HCT116 (cell line): ENCODE measurements around the gene TMEM141. TPM values are rescaled to one million over a fixed set of nuclear protein-coding genes. Genes with fewer than 3 reads are reported as not detected.
A peak's percentile ranks its signal among the peaks of the same experiment; 100 is the strongest.

Source experiments
- ATAC-seq: fragments of 200-7000 bp; cut with Tn5 transposase; 2 replicates; pipeline ENCODE4 v1.9.1; 2020; ENCODE audit warnings: mild to moderate bottlenecking, moderate library complexity
- BruUV-seq: library from RNA; stranded (reverse); fragments of 400-500 nt; replicated peaks from 2 replicates; lab custom pipeline; 2021; lab: Mats Ljungman, UMichigan
- CTCF ChIA-PET: fragments of 300-600 bp; sonication (Branson Sonifier 250); formaldehyde crosslinking; loops from one replicate; lab custom pipeline; 2021; ENCODE audit warnings: antibody characterized with exemption; lab: Charles Lee
- POLR2A ChIA-PET: fragments of 300-600, 350-600 bp; sonication (Branson Sonifier 250); formaldehyde crosslinking; loops from one replicate; lab custom pipeline; 2021; ENCODE audit warnings: antibody characterized with exemption; lab: Charles Lee
- RAD21 ChIA-PET, 2 experiments: fragments of 300-600 bp; sonication (Branson Sonifier 250); formaldehyde crosslinking; loops; one replicate each; lab custom pipeline; 2023; ENCODE audit warnings: low total read pairs in 2 of 2; ENCODE audit not compliant: uncharacterized antibody in 2 of 2, unreplicated experiment in 2 of 2, low non-redundant PET in 1 of 2; lab: Charles Lee
- DNase-seq: peaks from one replicate; pipeline ENCODE4 v3.0.0-alpha.2; 2010; ENCODE audit warnings: low read depth, low spot score
- H2AFZ ChIP-seq: fragments of 200-600 bp; shearing (Covaris generic), sonication (generic); 2 replicates; pipeline ENCODE4 v1.6.1; 2017; ENCODE audit warnings: low read depth, mixed run types, mixed read lengths, antibody characterized with exemption, low read length; ENCODE audit not compliant: poor library complexity, severe bottlenecking
- H3K27ac ChIP-seq: 2 replicates; pipeline ENCODE4 v1.5.1; 2012; ENCODE audit warnings: low read depth, low read length
- H3K27me3 ChIP-seq: fragments of 200-600 bp; sonication (generic); 2 replicates; pipeline ENCODE4 v1.6.1; 2016; ENCODE audit warnings: mixed run types, low read length, mixed read lengths; ENCODE audit not compliant: insufficient read depth
- H3K36me3 ChIP-seq, 2 experiments: fragments of 200-500 bp in 1 of 2; fragments of 200-600 bp in 1 of 2; sonication (Bioruptor generic) in 1 of 2; sonication (generic) in 1 of 2; 2 replicates each; pipeline versions ENCODE4 v1.5.1 to v1.6.1; 2014 to 2016; ENCODE audit warnings: low read length in 2 of 2, inconsistent platforms in 1 of 2, mixed read lengths in 1 of 2, mixed run types in 1 of 2; ENCODE audit not compliant: insufficient read depth in 2 of 2, control insufficient read depth in 1 of 2
- H3K4me1 ChIP-seq, 2 experiments: fragments of 200-600 bp in 1 of 2; sonication (generic) in 1 of 2; 2 replicates each; pipeline versions ENCODE4 v1.5.1 to v1.6.1; 2012 to 2017; ENCODE audit warnings: low read length in 2 of 2, inconsistent platforms in 1 of 2, mild to moderate bottlenecking in 1 of 2, mixed read lengths in 1 of 2, mixed run types in 1 of 2, moderate library complexity in 1 of 2; ENCODE audit not compliant: insufficient read depth in 2 of 2, control insufficient read depth in 1 of 2
- H3K4me2 ChIP-seq: fragments of 200-600 bp; sonication (generic); 2 replicates; pipeline ENCODE4 v1.6.1; 2017; ENCODE audit warnings: mixed run types, low read length, mixed read lengths
- H3K4me3 ChIP-seq, 2 experiments: fragments of 200-600 bp in 1 of 2; sonication (generic) in 1 of 2; replicated peaks in 1 of 2; 2 replicates each; pipeline ENCODE4 v1.5.1; 2011 to 2016; ENCODE audit warnings: low read length in 2 of 2, control low read depth in 1 of 2, low read depth in 1 of 2, mild to moderate bottlenecking in 1 of 2, mixed read lengths in 1 of 2, mixed run types in 1 of 2
- H3K79me2 ChIP-seq: fragments of 200-600 bp; sonication (generic); 2 replicates; pipeline ENCODE4 v1.6.1; 2017; ENCODE audit warnings: mild to moderate bottlenecking, mixed run types, low read length, moderate library complexity, mixed read lengths; ENCODE audit not compliant: insufficient read depth
- H3K9ac ChIP-seq: fragments of 200-600 bp; sonication (generic); 2 replicates; pipeline ENCODE4 v1.6.1; 2016; ENCODE audit warnings: low read length, mixed read lengths
- H3K9me2 ChIP-seq: fragments of 200-600 bp; sonication (generic), shearing (Covaris generic); 2 replicates; pipeline ENCODE4 v1.6.1; 2017; ENCODE audit warnings: mixed run types, mild to moderate bottlenecking, moderate library complexity; ENCODE audit not compliant: insufficient read depth
- H3K9me3 ChIP-seq, 2 experiments: fragments of 200-500 bp in 1 of 2; fragments of 200-600 bp in 1 of 2; sonication (Bioruptor generic) in 1 of 2; sonication (generic) in 1 of 2; 2 replicates each; pipeline ENCODE4 v1.6.1; 2014 to 2017; ENCODE audit warnings: low read length in 2 of 2, mixed read lengths in 2 of 2, inconsistent platforms in 1 of 2, low read depth in 1 of 2, mild to moderate bottlenecking in 1 of 2, mixed run types in 1 of 2, moderate library complexity in 1 of 2; ENCODE audit not compliant: control insufficient read depth in 1 of 2, insufficient read depth in 1 of 2
- H4K20me1 ChIP-seq: fragments of 200-600 bp; sonication (generic), shearing (Covaris generic); 2 replicates; pipeline ENCODE4 v1.6.1; 2017; ENCODE audit warnings: mixed run types, mild to moderate bottlenecking, moderate library complexity; ENCODE audit not compliant: insufficient read depth
- EGR1 ChIP-seq: IDR thresholded peaks from 2 replicates; pipeline ENCODE4 v1.6.1; 2012; ENCODE audit warnings: low read depth
- ELF1 ChIP-seq: IDR thresholded peaks from 2 replicates; pipeline ENCODE4 v1.6.1; 2012; ENCODE audit warnings: low read depth, borderline replicate concordance
- EZH2phosphoT487 ChIP-seq: fragments of 200-600 bp; IDR thresholded peaks from 2 replicates; pipeline ENCODE4 v1.6.1; 2018; ENCODE audit warnings: antibody characterized with exemption, borderline replicate concordance
- POLR2A ChIP-seq: IDR thresholded peaks from 2 replicates; pipeline ENCODE4 v1.7.0; 2011; ENCODE audit warnings: borderline replicate concordance; ENCODE audit not compliant: insufficient read depth, insufficient read length; ENCODE audit errors: extremely low read depth
- RAD21 ChIP-seq: IDR thresholded peaks from 2 replicates; pipeline ENCODE4 v1.6.1; 2012; ENCODE audit warnings: low read depth, mild to moderate bottlenecking
- REST ChIP-seq: IDR thresholded peaks from 2 replicates; pipeline ENCODE4 v1.6.1; 2012; ENCODE audit warnings: low read depth
- SIN3A ChIP-seq: IDR thresholded peaks from 2 replicates; pipeline ENCODE4 v1.6.1; 2012; ENCODE audit warnings: low read depth
- SP1 ChIP-seq: IDR thresholded peaks from 2 replicates; pipeline ENCODE4 v1.6.1; 2012; ENCODE audit warnings: low read depth
- SRF ChIP-seq: IDR thresholded peaks from 2 replicates; pipeline ENCODE4 v1.6.1; 2012; ENCODE audit warnings: low read depth
- TCF7L2 ChIP-seq: IDR thresholded peaks from 2 replicates; pipeline ENCODE4 v1.7.0; 2011; ENCODE audit warnings: borderline replicate concordance, inconsistent platforms; ENCODE audit not compliant: insufficient read depth, insufficient read length; ENCODE audit errors: extremely low read depth
- YY1 ChIP-seq: IDR thresholded peaks from 2 replicates; pipeline ENCODE4 v1.6.1; 2011; ENCODE audit warnings: low read length, low read depth, moderate library complexity, mild to moderate bottlenecking; ENCODE audit not compliant: insufficient replicate concordance; ENCODE audit errors: extremely low read depth
- ZFX ChIP-seq: fragments of 450-650 bp; IDR thresholded peaks from 2 replicates; pipeline ENCODE4 v1.6.1; 2017
- intact Hi-C: fragments of 100-400 bp; cut with micrococcal nuclease; formaldehyde crosslinking; loops from 2 replicates; pipeline ENCODE4 v1.10.0; 2022
- total RNA-seq: library from RNA; stranded (reverse); gene quantifications from one replicate; pipeline ENCODE4 v1.2.1, GENCODE V29; 2021; ENCODE audit not compliant: unreplicated experiment

TMEM141 gene
- total RNA-seq, 1 experiment from 2014 or later = 73.6 TPM

GRCh38 chr9:136762915-136763648, 28.1 kb upstream of the TMEM141 start:
- Histone ChIP-seq H4K20me1 (no peaks in the 10 kb centered on the region), H3K4me2 (peak overlapping the region; percentile 56), H3K9ac (no peak overlapping the region), H3K9me3 (no peaks in the 10 kb centered on the region), H3K27me3 (no peaks in the 10 kb centered on the region), H3K79me2 (no peaks in the 10 kb centered on the region), H3K4me1 (peaks cover 13 to 30% of the 10 kb centered on the region in 2 experiments; a peak in 3 of 4 replicates), H2AFZ (no peak overlapping the region), H3K9me2 (no peaks in the 10 kb centered on the region), H3K4me3 (no peak overlapping the region), H3K27ac (no peak overlapping the region; the same call in 1 of the 2 replicates), H3K36me3 (no peaks in the 10 kb centered on the region)
- DNase-seq (peak; percentile 46), ATAC-seq (peak; percentile 74)
- intact Hi-C loops = no loop called here
- POLR2A ChIA-PET = interaction anchor here (0.6 to 0.7 kb wide), 2 partner anchors 8 to 37 kb away, joined by 3 to 4 read pairs; no protein-coding TSS in a partner anchor
- CTCF ChIA-PET = interaction anchor here (0.7 to 0.9 kb wide), 2 partner anchors 34 to 266 kb away, joined by 3 read pairs; no protein-coding TSS in a partner anchor
- RAD21 ChIA-PET = no interaction called here
- TF ChIP-seq POLR2A (no peak), SRF (no peak), SP1 (no peak), ELF1 (no peak), EGR1 (no peak), TCF7L2 (no peak), YY1 (no peak), REST (no peak), ZFX (no peak), EZH2phosphoT487 (no peak), SIN3A (no peak), RAD21 (no peak)
- no TSS peak for BruUV-seq
